GM21529 (cell line): ENCODE measurements around the gene ENO4.

ENCODE experiments used
- ATAC-seq: cut with Tn5 transposase; IDR thresholded peaks from one replicate; pipeline ENCODE4 v1.9.1; 2021; ENCODE audit not compliant: unreplicated experiment

Gene ENO4

GRCh38 chr10:116910910-116911309 lies 61.6 kb downstream of the ENO4 start:
- no peak for ATAC-seq

GRCh38 chr10:116912162-116912561 lies 62.9 kb downstream of the ENO4 start:
- ATAC-seq, result no peak

DNA sequence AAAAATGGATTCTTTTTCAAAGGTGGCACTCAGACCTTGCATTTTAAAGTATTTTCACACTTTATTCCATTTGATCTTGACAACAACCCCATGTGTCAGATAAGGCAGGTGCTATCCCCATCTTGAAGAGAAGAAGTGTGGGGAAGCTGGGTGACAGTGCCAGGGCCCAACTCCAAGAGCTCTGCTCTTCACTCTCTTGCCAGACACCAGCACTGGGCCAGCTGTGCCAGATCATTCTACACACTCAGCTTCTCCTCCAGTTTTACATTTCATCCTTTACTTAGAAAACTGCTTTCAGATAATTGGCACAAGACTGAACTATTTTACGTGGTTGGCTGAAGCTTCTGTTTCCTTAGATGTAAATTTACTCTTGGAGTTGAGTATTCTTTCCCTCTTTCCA lies 64.4 kb downstream of the ENO4 start:
- no peak for ATAC-seq

DNA sequence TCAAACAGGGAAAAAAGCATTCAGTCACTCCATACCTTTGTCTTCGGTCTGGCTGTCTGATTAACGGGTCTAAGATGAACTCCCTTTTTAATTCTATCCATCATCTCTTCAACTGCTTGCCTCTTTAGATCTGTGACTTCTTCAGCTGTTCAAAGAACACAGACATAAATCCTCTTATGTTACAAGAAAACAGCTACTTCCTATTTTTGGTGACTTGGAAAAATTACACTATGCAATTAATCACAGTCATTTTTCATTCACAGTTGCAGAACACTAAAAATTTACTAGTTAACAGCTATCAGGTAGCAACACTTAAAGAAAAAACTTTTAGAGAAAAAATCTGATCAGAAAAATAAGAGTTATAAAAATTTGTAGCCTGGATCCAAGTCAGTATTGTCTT lies 66.0 kb downstream of the ENO4 start:
- ATAC-seq, result no peak

GRCh38 chr10:116917481-116917880 lies 68.2 kb downstream of the ENO4 start:
- no peak for ATAC-seq

GRCh38 chr10:116918583-116918982 lies 69.3 kb downstream of the ENO4 start:
- ATAC-seq, result no peak

DNA sequence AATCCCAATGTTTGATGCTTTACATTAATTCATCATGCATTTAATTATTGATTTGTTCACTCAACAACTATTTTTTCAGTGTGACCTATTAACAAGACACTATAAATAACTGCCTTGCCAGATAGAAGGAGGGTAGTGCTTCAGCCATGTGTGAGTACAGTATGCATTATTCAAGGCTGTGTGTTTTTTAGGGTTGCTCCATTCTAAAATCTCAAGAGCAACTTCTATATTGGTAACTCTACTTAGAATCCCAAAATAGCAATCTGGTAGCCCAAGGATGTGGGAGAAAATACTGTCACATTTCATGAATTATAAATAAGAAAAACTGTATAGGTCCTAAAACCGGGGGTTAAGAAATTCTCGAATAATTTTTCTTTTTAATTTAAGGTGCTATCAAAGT lies 69.9 kb downstream of the ENO4 start:
- no peak for ATAC-seq

- no peak for ATAC-seq
Observed at GRCh38 chr10:116919706-116920105, 70.4 kb downstream of the ENO4 start.

- ATAC-seq, result no peak
Observed at GRCh38 chr10:116925056-116925455, 75.8 kb downstream of the ENO4 start.

DNA sequence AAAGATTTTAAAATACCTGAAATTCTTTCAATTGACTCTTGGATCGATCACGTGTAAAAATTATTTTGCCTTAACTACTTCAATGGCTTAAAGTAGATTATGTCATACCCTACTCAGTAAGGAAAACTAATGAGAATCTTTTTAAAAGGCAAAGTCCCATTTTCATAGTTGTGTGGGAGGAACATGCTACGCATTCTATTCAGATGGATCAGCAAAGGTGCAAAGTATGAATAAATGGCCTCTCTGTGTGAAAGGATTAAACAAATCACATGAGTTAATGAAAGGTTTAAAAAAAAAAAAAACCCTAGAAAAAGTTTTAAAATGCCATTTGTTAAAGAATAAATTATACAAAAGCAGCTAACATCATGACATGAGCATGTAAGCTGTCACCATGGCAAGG lies 77.1 kb downstream of the ENO4 start:
- ATAC-seq, result no peak

DNA sequence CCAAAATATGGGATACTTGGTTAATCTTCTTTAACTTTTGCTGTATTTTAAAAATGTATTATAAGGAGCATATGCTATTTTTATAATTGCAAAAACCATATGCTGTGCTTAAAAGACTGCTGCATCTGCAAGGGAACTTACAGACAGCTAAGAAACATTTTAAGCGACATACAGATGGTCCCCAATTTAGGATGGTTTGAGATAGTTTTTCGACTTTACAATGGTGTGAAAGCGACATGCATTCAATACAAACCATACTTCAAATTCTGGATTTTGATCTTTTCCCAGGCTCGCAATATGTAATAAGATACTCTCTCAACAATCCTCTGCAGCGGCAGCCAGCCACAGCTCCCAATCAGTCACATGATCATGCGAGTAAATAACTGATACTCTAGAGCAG lies 82.5 kb downstream of the ENO4 start:
- ATAC-seq, result no peak
